HG03060 (cell line): ENCODE measurements around the gene CC2D1A.
A peak's percentile ranks its signal among the peaks of the same experiment; 100 is the strongest.

Experiments used
- ATAC-seq: cut with Tn5 transposase; IDR thresholded peaks from one replicate; pipeline ENCODE4 v1.9.1; 2021; ENCODE audit warnings: low read depth, moderate number of reproducible peaks; ENCODE audit not compliant: unreplicated experiment

The CC2D1A gene

GRCh38 chr19:13905634-13906520 lies at the start of gene CC2D1A, which contains the start of gene BRME1:
TSS of gene CC2D1A (plus strand) at chr19:13906201. CDS start at chr19:13906442, 241 bp downstream.
TSS of gene BRME1 (minus strand) at chr19:13906117. CDS start at chr19:13904892, 1,225 bp downstream.
- ATAC-seq = no peak

DNA sequence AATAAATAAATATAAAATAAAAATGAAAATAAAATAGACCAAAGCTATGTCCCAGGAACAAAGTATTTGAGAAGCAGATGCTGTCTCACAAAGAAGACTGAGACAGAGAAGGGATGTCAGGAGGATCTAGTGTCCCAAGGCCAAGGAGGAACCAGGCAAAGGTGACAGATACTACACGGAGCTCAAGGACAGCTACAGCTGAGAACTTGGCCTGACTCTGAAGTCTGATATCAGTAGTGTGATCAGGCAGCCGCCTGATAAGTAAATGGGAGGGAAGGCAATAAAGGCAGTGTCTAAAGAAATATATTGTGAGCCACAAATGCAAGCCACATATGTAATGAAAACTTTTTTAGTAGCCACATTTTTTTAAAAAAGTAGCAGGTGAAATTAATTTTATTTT lies 49.5 kb upstream of the CC2D1A start:
- ATAC-seq = no peak

GRCh38 chr19:13859361-13859880 lies 46.6 kb upstream of the CC2D1A start:
- ATAC-seq = no peak

DNA sequence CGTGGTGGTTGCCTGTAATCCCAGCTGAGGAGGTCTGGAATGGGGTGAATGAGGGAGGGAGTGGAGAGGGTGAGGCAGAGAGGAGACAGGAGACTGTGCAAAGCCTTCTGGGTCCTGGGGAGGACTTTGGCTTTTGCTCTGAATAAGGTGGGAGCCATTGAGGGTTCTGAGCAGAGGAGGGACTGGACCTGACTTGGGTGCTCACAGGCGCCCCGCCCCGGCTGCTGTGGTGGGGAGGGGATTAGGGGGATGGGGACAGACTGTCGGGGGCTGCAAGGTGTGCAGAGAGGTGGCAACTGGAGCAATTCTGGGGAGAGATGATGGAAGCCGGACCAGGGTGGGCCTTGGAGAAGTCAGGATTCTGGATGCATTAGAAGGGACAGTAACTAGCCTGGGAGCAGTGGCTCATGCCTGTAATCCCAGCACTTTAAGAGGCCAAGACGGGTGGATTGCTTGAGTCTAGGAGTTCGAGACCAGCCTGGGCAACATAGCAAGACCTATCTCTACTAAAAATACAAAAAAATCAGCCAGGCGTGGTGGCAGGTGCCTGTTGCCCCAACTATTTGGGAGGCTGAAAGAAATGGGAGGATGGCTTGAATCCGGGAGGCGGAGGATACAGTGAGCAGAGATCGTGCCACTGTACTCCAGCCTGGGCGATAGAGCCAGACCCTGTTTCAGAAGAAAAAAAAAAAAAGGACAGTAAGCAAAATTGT lies 45.2 kb upstream of the CC2D1A start:
- no peak for ATAC-seq

- ATAC-seq = peak; percentile 36
These were observed 44.6 kb upstream of the CC2D1A start for GRCh38 chr19:13861392-13861713.

DNA sequence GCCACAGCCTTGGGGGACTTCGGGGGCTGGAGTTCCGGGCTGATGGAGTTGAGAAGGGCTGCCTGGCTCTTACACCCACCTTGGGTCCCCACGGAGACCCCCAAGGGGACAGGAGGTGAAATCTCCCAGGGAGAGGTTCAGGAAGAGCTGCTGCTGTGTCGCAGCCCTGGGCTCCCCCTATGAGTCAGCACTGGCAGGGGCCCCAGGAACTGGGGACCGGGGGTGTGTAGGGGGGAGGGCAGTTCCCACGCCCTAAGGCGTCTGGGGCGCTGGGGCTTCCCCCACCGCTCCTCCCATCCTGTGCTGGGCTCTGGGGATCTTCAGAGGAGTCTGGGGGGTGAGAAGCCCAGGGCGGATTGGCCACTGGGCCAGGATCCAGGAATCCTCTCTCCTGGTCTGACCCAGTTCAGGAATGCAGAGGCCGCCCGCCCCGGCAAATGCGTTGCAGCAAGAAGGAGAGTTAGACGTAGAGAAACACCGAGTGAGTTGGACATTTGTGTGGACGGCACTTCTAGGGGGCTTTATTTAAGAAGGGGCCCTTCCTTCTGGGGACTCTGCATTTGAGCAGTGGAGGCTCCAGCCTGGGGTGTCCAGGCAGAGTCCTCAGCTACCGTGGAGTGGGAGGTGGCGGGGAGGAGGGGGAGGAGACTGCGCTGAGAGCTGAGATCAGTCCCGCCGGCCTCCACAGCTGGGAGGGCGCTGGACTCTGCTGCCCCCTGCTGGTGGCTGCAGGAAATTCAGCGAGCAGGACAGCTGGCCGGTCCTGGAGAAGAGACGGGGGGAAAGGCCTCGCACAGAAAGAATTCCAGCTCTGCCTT lies 44.1 kb upstream of the CC2D1A start:
- ATAC-seq = peak; percentile 37

DNA sequence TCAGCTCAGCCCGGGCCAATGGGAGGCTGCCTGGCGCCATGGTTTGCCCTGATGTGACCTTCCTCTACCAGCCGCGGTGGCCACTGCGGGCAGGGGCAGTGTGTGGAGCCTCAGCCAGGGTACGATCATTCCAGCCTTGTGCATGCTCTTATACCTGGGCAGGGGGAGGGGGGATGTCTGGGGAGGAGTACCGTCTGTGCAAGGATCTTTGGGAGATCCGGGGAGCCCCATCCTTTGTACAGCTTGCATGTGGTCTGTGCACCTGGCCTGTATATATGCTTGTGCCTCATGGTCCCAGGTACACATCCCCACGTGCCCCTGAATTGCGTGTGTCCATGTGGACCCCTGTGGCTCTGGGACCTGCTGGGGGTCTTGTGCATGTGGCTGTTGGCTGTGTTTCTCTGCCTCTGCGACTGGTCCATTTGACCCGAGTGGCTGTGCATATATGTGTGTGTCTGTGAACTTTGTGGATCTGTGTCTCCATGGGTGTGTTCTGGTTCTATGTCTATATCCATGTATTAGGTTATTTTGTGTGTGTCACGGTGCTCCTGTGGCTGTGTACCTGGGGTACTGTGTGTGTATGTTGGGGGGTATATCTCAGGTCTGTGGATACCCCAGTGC lies 41.8 kb upstream of the CC2D1A start:
- no peak for ATAC-seq

DNA sequence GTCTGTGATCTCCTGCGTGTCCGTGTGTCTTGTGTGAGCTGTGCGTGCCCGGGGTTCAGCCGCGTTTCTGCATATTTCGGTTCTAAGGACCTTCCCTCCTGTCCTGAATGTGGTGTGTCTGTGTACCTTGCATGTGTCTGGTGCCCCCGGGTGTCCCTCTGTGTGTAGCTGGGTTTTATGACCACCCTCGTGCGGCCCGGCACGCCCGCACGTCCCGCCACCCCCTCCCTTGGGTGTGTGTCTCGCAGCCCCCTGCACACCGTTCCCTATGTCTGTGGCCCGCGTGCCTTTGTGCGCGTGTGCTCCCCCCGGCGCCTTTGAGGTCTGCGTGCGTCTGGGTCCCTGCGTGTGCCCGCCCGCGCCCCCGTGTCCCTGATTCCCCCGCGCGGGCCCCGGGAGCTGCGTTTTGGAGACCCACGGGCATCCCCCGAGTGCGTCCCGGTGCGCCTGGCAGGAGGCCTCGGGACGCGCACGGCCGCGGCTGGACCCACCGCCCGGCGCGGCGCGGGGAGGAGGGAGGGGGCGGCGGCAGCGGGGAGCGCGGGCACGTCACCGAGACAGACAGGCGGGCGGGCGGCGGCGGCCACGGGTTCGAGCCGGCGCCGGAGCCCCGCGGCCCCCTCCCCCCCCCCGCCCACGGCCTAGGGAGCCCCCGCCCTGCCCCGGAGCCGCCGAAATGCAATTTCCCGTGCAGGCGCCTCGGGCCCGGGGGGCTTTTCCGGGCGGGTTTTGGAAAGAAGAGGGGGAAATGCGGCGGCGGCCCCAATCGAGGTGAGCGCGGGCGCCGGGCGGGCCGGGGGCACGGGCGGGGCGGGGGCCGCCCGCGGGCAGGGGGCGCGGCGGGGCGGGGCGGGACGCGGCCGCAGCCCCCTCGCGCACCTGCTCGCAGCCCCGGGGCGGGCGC lies 41.1 kb upstream of the CC2D1A start:
- no peak for ATAC-seq

DNA sequence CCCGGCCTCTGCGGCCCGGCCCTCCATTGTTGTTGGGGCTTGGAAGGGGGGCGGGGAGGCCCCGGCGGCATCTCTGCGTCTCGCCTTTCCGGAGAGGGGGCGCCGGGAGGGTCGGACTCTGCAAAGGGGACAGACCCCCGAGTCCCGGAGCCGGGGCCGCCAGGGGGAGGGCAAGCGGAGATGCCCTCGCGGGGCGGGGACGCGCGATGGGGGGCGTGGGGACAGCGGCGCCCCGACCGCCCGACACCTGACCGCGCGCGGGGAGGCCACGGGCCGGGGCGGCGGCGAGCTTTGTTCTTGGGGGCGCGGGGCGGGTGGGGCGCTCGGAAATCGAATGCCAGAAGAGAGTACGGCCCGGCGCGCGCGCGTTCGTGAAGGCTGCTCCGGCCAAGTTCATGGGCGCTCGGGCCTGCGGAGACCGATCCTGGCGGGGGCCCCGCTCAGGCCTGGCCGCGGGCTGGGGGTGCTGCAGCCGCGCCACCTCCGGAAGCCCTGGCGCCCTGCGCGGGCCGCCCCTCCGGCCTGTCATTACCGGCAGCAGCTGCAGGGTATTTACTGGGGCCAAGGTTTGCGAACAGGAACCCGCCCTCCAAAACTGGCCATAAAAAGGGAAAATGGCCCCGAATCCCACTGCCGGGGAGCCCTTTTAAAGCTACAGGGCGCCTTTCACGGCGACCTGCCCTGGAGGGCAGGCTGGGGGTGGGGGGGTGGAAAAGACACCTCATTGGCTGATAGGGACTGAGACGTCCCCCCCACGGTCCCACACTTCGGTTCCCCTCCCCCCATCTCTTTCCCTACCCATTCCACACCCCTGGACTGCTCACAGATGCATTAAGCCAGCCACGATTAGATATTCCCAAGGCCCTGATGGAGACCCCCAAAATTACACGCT lies 40.2 kb upstream of the CC2D1A start:
- ATAC-seq = no peak

DNA sequence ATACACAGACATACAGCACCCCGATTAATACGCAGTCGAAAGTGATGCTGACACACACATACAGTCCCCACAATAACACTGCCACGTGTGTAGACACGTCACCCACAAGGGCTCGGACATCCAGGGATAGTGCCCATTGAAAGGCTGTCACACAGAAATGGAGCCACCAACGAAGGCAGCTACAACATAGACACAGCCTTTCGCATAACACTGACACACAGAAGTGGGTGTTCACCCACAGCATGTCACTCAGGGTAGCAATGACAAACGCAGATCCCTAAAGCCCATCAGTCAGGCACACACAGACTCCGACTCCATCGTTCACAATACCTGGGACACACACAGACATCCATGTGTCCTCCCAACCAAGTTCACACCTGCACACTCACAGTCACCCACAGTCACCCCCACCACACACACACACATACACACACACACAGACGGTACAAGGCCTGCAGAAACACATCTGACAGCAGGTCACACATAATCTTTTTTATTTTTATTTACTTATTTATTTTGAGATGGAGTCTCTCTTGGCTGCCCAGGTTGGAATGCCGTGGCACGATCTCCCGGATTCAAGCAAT lies 39.4 kb upstream of the CC2D1A start:
- ATAC-seq = no peak

DNA sequence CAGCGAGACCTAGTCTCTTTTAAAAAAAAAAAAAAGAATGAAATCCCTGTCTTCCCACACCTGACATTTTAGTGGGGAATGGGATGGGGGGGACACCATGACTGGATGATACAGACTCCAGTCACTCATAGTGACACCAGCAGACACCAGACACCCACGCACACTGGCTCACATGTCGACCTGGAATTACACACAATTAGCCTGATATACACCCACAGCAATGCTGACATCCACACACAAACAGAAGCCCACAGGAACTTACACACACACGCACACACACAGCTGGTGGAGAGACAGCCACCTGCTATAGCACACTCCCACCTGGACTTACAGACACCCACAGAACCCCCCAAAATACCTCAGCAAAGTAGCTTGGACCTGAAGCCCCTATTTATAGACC lies 37.3 kb upstream of the CC2D1A start:
- no peak for ATAC-seq

- no peak for ATAC-seq
These were observed 36.7 kb upstream of the CC2D1A start for GRCh38 chr19:13869281-13869680.

DNA sequence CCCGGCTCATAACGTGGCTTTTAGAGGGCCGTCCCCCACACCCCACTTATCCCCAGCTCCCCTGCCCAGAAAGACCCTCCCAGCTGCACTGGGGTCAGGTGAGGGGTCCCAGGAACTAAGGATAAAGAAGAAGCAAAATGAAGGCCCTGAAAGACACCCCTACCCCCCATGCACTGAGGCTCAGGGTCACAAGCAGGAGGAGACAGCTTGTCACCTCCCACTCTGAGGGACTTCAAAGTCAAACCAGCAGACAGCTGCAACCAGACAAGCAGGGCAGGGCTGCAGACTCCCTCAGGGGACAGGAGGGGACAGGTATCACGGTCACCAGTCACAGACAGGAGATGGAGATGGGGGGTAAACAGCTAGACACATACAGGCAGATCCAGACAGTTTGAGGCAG lies 35.1 kb upstream of the CC2D1A start:
- ATAC-seq = no peak

DNA sequence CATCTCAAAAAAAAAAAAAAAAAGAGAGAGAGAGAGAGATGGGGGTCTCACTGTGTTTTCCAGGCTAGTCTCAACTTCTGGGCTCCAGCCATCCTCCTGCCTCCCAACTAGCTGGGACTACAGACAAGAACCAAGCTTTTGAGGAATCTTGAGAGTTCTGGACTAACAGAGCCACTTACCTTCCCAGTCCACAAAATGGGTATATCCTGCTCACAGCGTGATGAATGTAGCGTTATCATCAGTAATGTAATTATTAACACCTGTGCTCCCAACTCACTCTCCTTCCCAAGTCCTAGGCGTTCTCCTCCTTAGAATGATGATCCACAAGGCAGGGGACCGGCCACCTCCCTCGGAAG lies 33.7 kb upstream of the CC2D1A start:
- ATAC-seq = no peak

DNA sequence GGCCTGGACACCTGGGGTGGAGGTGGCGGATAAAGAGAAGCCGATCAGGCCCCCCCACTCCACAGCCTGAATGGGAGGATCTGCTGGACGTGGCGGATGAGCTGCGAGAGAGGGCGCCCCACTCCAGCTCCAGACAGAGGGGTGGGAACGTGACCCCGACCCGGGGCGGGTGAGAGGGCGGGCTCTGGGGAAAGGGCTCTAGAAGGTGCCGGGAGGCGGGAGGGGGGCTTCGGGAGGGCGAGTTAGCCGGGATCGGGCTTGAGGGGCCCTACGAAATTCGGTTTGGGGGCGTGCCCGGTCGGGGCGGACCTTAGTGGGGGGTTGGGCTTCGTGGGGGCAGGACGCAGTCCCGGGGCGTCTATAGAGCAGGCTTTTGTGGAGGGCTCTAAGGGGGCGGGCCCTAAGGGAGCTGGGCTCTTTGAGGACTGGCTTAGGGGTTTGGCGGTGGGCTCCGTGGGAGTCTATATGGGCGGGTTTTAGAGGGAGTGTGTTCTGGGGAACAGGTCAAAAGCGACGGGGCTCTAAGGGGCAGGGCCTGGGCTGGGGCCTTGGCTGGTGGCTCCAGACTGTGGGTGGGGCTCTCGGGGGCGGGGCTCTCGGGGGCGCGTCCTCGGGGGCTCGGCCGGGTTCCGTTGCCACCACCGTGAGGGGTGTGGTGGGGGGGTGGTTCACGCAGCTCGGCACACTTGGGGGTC lies 33.2 kb upstream of the CC2D1A start:
- ATAC-seq = no peak

GRCh38 chr19:13873834-13874515 lies 32.0 kb upstream of the CC2D1A start:
- no peak for ATAC-seq

GRCh38 chr19:13875824-13876223 lies 30.2 kb upstream of the CC2D1A start:
- ATAC-seq = no peak
